Activated CD4-positive, alpha-beta T cell treated with anti-CD3 and anti-CD28 coated beads, Interleukin-2, amount 50 U/mL, for 1 hour (primary cell): ENCODE data around the gene VPS35L.
A peak's percentile ranks its signal among the peaks of the same experiment; 100 is the strongest.
"Not testable (repeated sequence)": the region's sequence is repeated elsewhere in the genome, so short reads cannot be mapped to it uniquely, and the experiment has no call there.

Experiments used
- DNase-seq: peaks from one replicate; pipeline ENCODE4 v3.0.0-alpha.2; 2020

Gene VPS35L

GRCh38 chr16:19532601-19533000 is 22.9 kb upstream of the VPS35L start:
- DNase-seq: no peak

GRCh38 chr16:19540241-19540970 is 15.1 kb upstream of the VPS35L start:
- DNase-seq: no peak

GRCh38 chr16:19542138-19542821 is 13.2 kb upstream of the VPS35L start:
- no peak for DNase-seq

- DNase-seq: not testable (repeated sequence)
These were observed 12.1 kb upstream of the VPS35L start for GRCh38 chr16:19543278-19543996.

GRCh38 chr16:19548144-19548543 is 7.4 kb upstream of the VPS35L start:
- no peak for DNase-seq

GRCh38 chr16:19549673-19550072 is 5.8 kb upstream of the VPS35L start:
- no peak for DNase-seq

GRCh38 chr16:19555938-19556771 is 652 bp downstream of the VPS35L start:
- peak; percentile 3 for DNase-seq

GRCh38 chr16:19559242-19559910 is 3.9 kb downstream of the VPS35L start:
- DNase-seq: no peak

- DNase-seq: no peak
These were observed 4.6 kb downstream of the VPS35L start for GRCh38 chr16:19560078-19560477.

GRCh38 chr16:19563377-19563776 is 7.9 kb downstream of the VPS35L start:
- no peak for DNase-seq

GRCh38 chr16:19566362-19566761 is 10.9 kb downstream of the VPS35L start:
- DNase-seq: no peak

- no peak for DNase-seq
These were observed 12.1 kb downstream of the VPS35L start for GRCh38 chr16:19567560-19567959.

- no peak for DNase-seq
These were observed 18.5 kb downstream of the VPS35L start for GRCh38 chr16:19573997-19574396.

GRCh38 chr16:19574615-19575014 is 19.1 kb downstream of the VPS35L start:
- DNase-seq: no peak

GRCh38 chr16:19578378-19578971 is 23.0 kb downstream of the VPS35L start:
- DNase-seq: no peak

- no peak for DNase-seq
These were observed 26.7 kb downstream of the VPS35L start for GRCh38 chr16:19582050-19582831.

- peak; percentile 4 for DNase-seq
These were observed 28.3 kb downstream of the VPS35L start for GRCh38 chr16:19583665-19584300.

GRCh38 chr16:19588661-19589060 is 33.2 kb downstream of the VPS35L start:
- no peak for DNase-seq

- DNase-seq: no peak
These were observed 33.6 kb downstream of the VPS35L start for GRCh38 chr16:19589106-19589505.

- DNase-seq: no peak
These were observed 34.3 kb downstream of the VPS35L start for GRCh38 chr16:19589771-19590302.
